GM19193 (cell line): ENCODE results near the gene CATSPER3.

ENCODE experiments used
- POLR2A ChIP-seq: IDR thresholded peaks from 4 replicates; pipeline ENCODE4 v1.6.1; 2011; ENCODE audit not compliant: insufficient read depth, insufficient read length; ENCODE audit errors: extremely low read depth

Gene CATSPER3

GRCh38 chr5:135029477-135030122 is 61.9 kb downstream of the CATSPER3 start:
- TF ChIP-seq POLR2A = no peak

- no peak for TF ChIP-seq POLR2A
These were observed 62.6 kb downstream of the CATSPER3 start for GRCh38 chr5:135030123-135030955.

GRCh38 chr5:135030956-135031812 is 63.5 kb downstream of the CATSPER3 start:
- no peak for TF ChIP-seq POLR2A

DNA sequence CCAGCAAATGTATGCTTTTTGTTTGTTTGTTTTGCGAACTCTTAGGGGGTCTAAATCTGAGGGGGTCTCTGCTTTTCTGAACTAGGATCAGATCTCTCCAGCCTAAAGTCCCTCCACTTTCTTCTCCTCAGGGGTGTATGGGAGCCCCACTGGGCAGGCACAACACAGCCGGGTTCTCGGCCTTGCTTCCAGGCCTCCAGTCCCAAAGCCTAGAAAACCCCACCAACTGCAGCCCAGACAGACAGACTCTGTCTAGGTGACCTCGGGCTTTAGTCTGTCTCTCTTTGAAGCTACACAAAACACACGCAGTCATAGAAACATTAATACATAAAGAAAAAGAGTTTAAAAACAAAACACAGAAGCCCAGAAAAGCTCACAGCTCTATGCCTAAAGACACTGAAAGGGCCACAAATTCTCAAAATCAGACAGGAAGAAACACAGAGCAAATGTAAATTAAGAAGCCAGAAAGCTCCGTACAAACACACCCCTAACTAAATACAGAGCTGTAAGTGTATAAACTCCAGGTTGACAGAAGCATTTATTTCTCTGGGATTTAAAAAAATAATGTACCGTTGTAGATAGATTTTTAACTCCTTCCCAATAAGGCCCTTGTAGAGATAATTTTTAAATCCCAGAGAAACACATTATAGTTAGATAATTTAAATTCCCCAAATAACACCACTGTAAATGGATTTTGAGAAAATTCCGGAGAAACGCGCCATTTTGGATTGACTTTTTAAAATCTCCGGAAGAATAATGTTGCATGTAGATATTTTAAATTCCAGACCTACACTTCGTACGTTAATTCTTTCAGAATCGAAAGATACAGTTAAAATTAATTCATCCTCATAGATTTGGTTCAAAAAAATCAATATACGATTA is 64.3 kb downstream of the CATSPER3 start:
- TF ChIP-seq POLR2A = no peak

DNA sequence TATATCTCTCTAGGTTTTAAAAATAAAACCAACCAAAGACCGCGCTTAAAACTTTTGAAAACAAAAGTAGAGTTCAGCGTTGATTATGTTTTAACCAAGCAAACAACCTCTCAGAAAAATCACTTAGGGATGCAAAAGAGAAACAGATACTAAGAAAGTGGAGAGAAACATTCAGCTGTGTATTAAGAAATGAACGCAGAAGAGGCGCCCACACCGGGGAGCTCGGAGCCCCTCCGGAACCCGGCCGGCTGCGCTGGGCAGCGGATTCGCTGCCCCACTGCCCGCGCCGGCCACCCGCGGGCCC is 64.9 kb downstream of the CATSPER3 start:
- no peak for TF ChIP-seq POLR2A

GRCh38 chr5:135032999-135033861 is 65.5 kb downstream of the CATSPER3 start:
- peak; percentile 23 for TF ChIP-seq POLR2A

- no peak for TF ChIP-seq POLR2A
These were observed 66.2 kb downstream of the CATSPER3 start, which contains the start of gene PITX1 for GRCh38 chr5:135033901-135034235. Gene PITX1 (minus strand): TSS chr5:135034228. CDS start chr5:135033881, 347 bp downstream.

- no peak for TF ChIP-seq POLR2A
These were observed 66.7 kb downstream of the CATSPER3 start for GRCh38 chr5:135034236-135034962.

- no peak for TF ChIP-seq POLR2A
These were observed 67.4 kb downstream of the CATSPER3 start for GRCh38 chr5:135034963-135035677.

GRCh38 chr5:135035678-135036030 is 67.9 kb downstream of the CATSPER3 start:
- TF ChIP-seq POLR2A = no peak

DNA sequence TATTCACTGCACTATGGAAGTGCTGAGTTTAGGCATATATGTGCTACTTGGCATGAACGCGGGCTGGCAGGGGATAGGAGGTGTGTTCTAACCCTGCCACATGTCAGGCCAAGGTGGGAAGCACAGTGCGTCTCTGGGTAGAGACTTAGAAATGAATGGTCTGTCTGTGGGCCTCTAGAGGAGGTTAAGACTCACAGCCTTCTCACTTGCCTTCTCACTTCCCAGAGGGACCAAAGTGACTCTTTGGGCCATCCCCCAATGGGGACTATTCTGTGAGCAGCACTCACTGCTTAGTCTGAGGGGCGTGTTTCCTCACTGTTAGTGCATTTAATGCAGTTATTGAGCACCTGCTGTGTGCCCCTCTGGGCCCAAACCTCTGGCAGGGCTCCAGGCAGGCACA is 68.7 kb downstream of the CATSPER3 start:
- TF ChIP-seq POLR2A = no peak

- TF ChIP-seq POLR2A = no peak
These were observed 70.0 kb downstream of the CATSPER3 start for GRCh38 chr5:135037519-135038204.
